Esophagus muscularis mucosa (tissue), 4 donors: ENCODE results near the gene GALNT18.

ENCODE experiments used
- CTCF ChIP-seq, 3 experiments: fragments of 200-600 bp in 2 of 3; fragments of 450-650 bp in 1 of 3; sonication (generic) in 2 of 3; IDR thresholded peaks; one replicate each; pipeline ENCODE4 v1.5.1; 2017 to 2019; ENCODE audit warnings: antibody characterized with exemption in 3 of 3, mild to moderate bottlenecking in 2 of 3, moderate library complexity in 1 of 3
- EP300 ChIP-seq: sonication (generic); formaldehyde crosslinking; IDR thresholded peaks from one replicate; pipeline ENCODE4 v1.6.1; 2017; ENCODE audit warnings: antibody characterized with exemption
- POLR2A ChIP-seq: fragments of 450-650 bp; IDR thresholded peaks from one replicate; pipeline ENCODE4 v1.6.1; 2017; ENCODE audit warnings: antibody characterized with exemption, moderate library complexity, mild to moderate bottlenecking, low read depth
- POLR2AphosphoS5 ChIP-seq, 2 donors: sonication (generic); formaldehyde crosslinking; IDR thresholded peaks; one replicate each; pipeline ENCODE4 v1.6.1; 2017; ENCODE audit warnings: antibody characterized with exemption in 2 of 2

- TF ChIP-seq CTCF (IDR thresholded peaks at IDR 0.05) (no peak), POLR2A (no peak), POLR2AphosphoS5 (IDR thresholded peaks at IDR 0.05) (no peak), EP300 (no peak)
These were observed 51.0 kb downstream of the GALNT18 start for GRCh38 chr11:11570823-11571222.
